Muscle layer of colon (tissue), 2 donors: ENCODE data around the gene CTU2.

Experiments used
- H3K27ac ChIP-seq: one replicate; pipeline ENCODE4 v1.7.0; 2013; ENCODE audit warnings: low read depth, mild to moderate bottlenecking, low read length, moderate library complexity
- H3K27me3 ChIP-seq, 2 donors: one replicate each; pipeline ENCODE4 v1.7.0; 2013; ENCODE audit warnings: low read length in 2 of 2, mild to moderate bottlenecking in 2 of 2; ENCODE audit not compliant: insufficient read depth in 2 of 2, control insufficient read depth in 1 of 2
- H3K36me3 ChIP-seq: one replicate; pipeline ENCODE4 v1.7.0; 2013; ENCODE audit warnings: mild to moderate bottlenecking, low read length; ENCODE audit not compliant: insufficient read depth
- H3K4me1 ChIP-seq: one replicate; pipeline ENCODE4 v1.7.0; 2013; ENCODE audit warnings: mild to moderate bottlenecking, low read length; ENCODE audit not compliant: insufficient read depth
- H3K4me3 ChIP-seq, 2 donors: one replicate each; pipeline ENCODE4 v1.7.0; 2013; ENCODE audit warnings: low read length in 2 of 2, low read depth in 1 of 2, mild to moderate bottlenecking in 1 of 2, moderate library complexity in 1 of 2
- H3K9ac ChIP-seq: one replicate; pipeline ENCODE4 v1.7.0; 2013; ENCODE audit warnings: low read length
- H3K9me3 ChIP-seq: one replicate; pipeline ENCODE4 v1.7.0; 2013; ENCODE audit warnings: mild to moderate bottlenecking, low read length
- donor health status: abdominal sarcoma.
- donor health status: Adenocarcinoma of cecum.

CTU2 gene

GRCh38 chr16:88669980-88670379 is 36.3 kb upstream of the CTU2 start:
- Histone ChIP-seq H3K9ac (no peak overlapping the region), H3K4me1 (no peaks in the 10 kb centered on the region), H3K4me3 (no peak overlapping the region), H3K36me3 (no peaks in the 10 kb centered on the region), H3K9me3 (no peaks in the 10 kb centered on the region), H3K27me3 (no peaks in the 10 kb centered on the region), H3K27ac (no peak overlapping the region)

- no peaks in the 10 kb centered on the region for H3K4me1 ChIP-seq
- no peak overlapping the region for H3K9ac ChIP-seq
- no peak overlapping the region for H3K4me3 ChIP-seq
- H3K36me3 ChIP-seq = no peaks in the 10 kb centered on the region
- no peaks in the 10 kb centered on the region for H3K9me3 ChIP-seq
- no peak overlapping the region for H3K27ac ChIP-seq
- no peaks in the 10 kb centered on the region for H3K27me3 ChIP-seq
Measured at GRCh38 chr16:88671806-88672205, 34.5 kb upstream of the CTU2 start.

- Histone ChIP-seq H3K27ac (no peak overlapping the region), H3K4me3 (no peak overlapping the region), H3K9me3 (no peaks in the 10 kb centered on the region), H3K4me1 (no peaks in the 10 kb centered on the region), H3K9ac (no peak overlapping the region), H3K36me3 (no peaks in the 10 kb centered on the region), H3K27me3 (no peaks in the 10 kb centered on the region)
Measured at GRCh38 chr16:88672776-88673175, 33.5 kb upstream of the CTU2 start.

- no peak overlapping the region for H3K4me3 ChIP-seq
- peaks cover 0 to 9% of the 10 kb centered on the region in 2 donors for H3K27me3 ChIP-seq
- H3K27ac ChIP-seq = no peak overlapping the region
- no peaks in the 10 kb centered on the region for H3K9me3 ChIP-seq
- no peaks in the 10 kb centered on the region for H3K4me1 ChIP-seq
- H3K9ac ChIP-seq = no peak overlapping the region
- no peaks in the 10 kb centered on the region for H3K36me3 ChIP-seq
Measured at GRCh38 chr16:88673716-88674379, 32.5 kb upstream of the CTU2 start.

GRCh38 chr16:88676502-88677242 is 29.6 kb upstream of the CTU2 start:
- no peak overlapping the region for H3K9ac ChIP-seq
- no peak overlapping the region for H3K4me3 ChIP-seq
- H3K9me3 ChIP-seq = no peaks in the 10 kb centered on the region
- peaks cover 0 to 22% of the 10 kb centered on the region in 2 donors for H3K27me3 ChIP-seq
- no peaks in the 10 kb centered on the region for H3K36me3 ChIP-seq
- H3K27ac ChIP-seq = no peak overlapping the region
- no peaks in the 10 kb centered on the region for H3K4me1 ChIP-seq

GRCh38 chr16:88677721-88678120 is 28.6 kb upstream of the CTU2 start:
- Histone ChIP-seq H3K36me3 (no peaks in the 10 kb centered on the region), H3K27me3 (peaks cover 0 to 23% of the 10 kb centered on the region in 2 donors), H3K27ac (no peak overlapping the region), H3K9ac (no peak overlapping the region), H3K4me3 (no peak overlapping the region), H3K9me3 (no peaks in the 10 kb centered on the region), H3K4me1 (no peaks in the 10 kb centered on the region)

- no peak overlapping the region for H3K27ac ChIP-seq
- H3K9ac ChIP-seq = no peak overlapping the region
- H3K4me3 ChIP-seq = no peak overlapping the region
- no peaks in the 10 kb centered on the region for H3K9me3 ChIP-seq
- no peaks in the 10 kb centered on the region for H3K4me1 ChIP-seq
- peaks cover 0 to 23% of the 10 kb centered on the region in 2 donors for H3K27me3 ChIP-seq
- no peaks in the 10 kb centered on the region for H3K36me3 ChIP-seq
Measured at GRCh38 chr16:88678224-88678979, 27.9 kb upstream of the CTU2 start.

GRCh38 chr16:88680554-88681083 is 25.7 kb upstream of the CTU2 start:
- Histone ChIP-seq H3K4me3 (no peak overlapping the region), H3K9me3 (no peaks in the 10 kb centered on the region), H3K36me3 (no peaks in the 10 kb centered on the region), H3K27ac (no peak overlapping the region), H3K27me3 (peaks cover 17 to 42% of the 10 kb centered on the region in 2 donors), H3K4me1 (no peaks in the 10 kb centered on the region), H3K9ac (no peak overlapping the region)

GRCh38 chr16:88681084-88681680 is 25.1 kb upstream of the CTU2 start:
- no peaks in the 10 kb centered on the region for H3K9me3 ChIP-seq
- H3K9ac ChIP-seq = no peak overlapping the region
- no peaks in the 10 kb centered on the region for H3K36me3 ChIP-seq
- no peaks in the 10 kb centered on the region for H3K4me1 ChIP-seq
- H3K27ac ChIP-seq = no peak overlapping the region
- no peak overlapping the region for H3K4me3 ChIP-seq
- peaks cover 22 to 48% of the 10 kb centered on the region in 2 donors for H3K27me3 ChIP-seq

GRCh38 chr16:88681709-88682451 is 24.4 kb upstream of the CTU2 start:
- Histone ChIP-seq H3K4me3 (no peak overlapping the region), H3K27ac (no peak overlapping the region), H3K4me1 (peaks cover 2% of the 10 kb centered on the region), H3K9ac (no peak overlapping the region), H3K9me3 (no peaks in the 10 kb centered on the region), H3K36me3 (no peaks in the 10 kb centered on the region), H3K27me3 (peaks cover 25 to 55% of the 10 kb centered on the region in 2 donors)
